Tibial nerve (tissue), 4 donors: Measurements from ENCODE around the gene ARFGAP1. TPM values are rescaled to one million over a fixed set of nuclear protein-coding genes. Genes with fewer than 3 reads are reported as not detected.

Experiments
- DNase-seq, 2 donors: peaks; one replicate each; pipeline ENCODE4 v3.0.0-alpha.2; 2019; ENCODE audit warnings: low spot score in 2 of 2
- H3K27ac ChIP-seq, 4 donors: fragments of 200-600 bp; sonication (generic) in 3 of 4; one replicate each; pipeline ENCODE4 v1.5.1; 2017 to 2019; ENCODE audit warnings: mild to moderate bottlenecking in 1 of 4
- H3K27me3 ChIP-seq, 2 donors: fragments of 200-600 bp; sonication (generic) in 1 of 2; one replicate each; pipeline versions ENCODE4 v1.5.1 to v1.6.0; 2017 to 2019
- H3K36me3 ChIP-seq, 3 donors: fragments of 200-600 bp; sonication (generic); one replicate each; pipeline ENCODE4 v1.5.1; 2018 to 2019
- H3K4me1 ChIP-seq, 4 donors: fragments of 200-600 bp; sonication (generic) in 3 of 4; one replicate each; pipeline ENCODE4 v1.5.1; 2017 to 2019
- H3K4me3 ChIP-seq, 4 donors: fragments of 200-600 bp; sonication (generic) in 3 of 4; one replicate each; pipeline ENCODE4 v1.5.1; 2017 to 2019; ENCODE audit warnings: mild to moderate bottlenecking in 1 of 4, moderate library complexity in 1 of 4
- H3K9me3 ChIP-seq, 4 donors: fragments of 200-600 bp; sonication (generic) in 3 of 4; one replicate each; pipeline ENCODE4 v1.5.1; 2017 to 2019
- CTCF ChIP-seq, 5 experiments: fragments of 200-600 bp in 3 of 5; fragments of 450-650 bp in 2 of 5; sonication (generic) in 3 of 5; IDR thresholded peaks; one replicate each; pipeline ENCODE4 v1.5.1; 2016 to 2019; ENCODE audit warnings: antibody characterized with exemption in 5 of 5, mild to moderate bottlenecking in 3 of 5, moderate library complexity in 2 of 5
- EP300 ChIP-seq, 2 donors: sonication (generic); formaldehyde crosslinking; IDR thresholded peaks; one replicate each; pipeline ENCODE4 v1.6.1; 2017; ENCODE audit warnings: antibody characterized with exemption in 2 of 2, mild to moderate bottlenecking in 1 of 2
- POLR2A ChIP-seq, 2 donors: fragments of 450-650 bp; IDR thresholded peaks; one replicate each; pipeline ENCODE4 v1.6.1; 2017; ENCODE audit warnings: antibody characterized with exemption in 2 of 2, mild to moderate bottlenecking in 2 of 2, moderate library complexity in 2 of 2
- WGBS, 2 donors: methylation state at CpG; one replicate each; pipeline ENCODE4 v1.1.5; 2018; 5-methylcytosine and 5-hydroxymethylcytosine counted together
- total RNA-seq, 4 donors: library from RNA; depleted of rRNA; stranded (reverse); fragments of >200 nt; gene quantifications; one replicate each; pipeline ENCODE4 v1.1.0, GENCODE V29; 2016

ARFGAP1 gene
- total RNA-seq, 4 donors from 2014 or later = 55.3 to 124 (median 68.6) TPM

DNA sequence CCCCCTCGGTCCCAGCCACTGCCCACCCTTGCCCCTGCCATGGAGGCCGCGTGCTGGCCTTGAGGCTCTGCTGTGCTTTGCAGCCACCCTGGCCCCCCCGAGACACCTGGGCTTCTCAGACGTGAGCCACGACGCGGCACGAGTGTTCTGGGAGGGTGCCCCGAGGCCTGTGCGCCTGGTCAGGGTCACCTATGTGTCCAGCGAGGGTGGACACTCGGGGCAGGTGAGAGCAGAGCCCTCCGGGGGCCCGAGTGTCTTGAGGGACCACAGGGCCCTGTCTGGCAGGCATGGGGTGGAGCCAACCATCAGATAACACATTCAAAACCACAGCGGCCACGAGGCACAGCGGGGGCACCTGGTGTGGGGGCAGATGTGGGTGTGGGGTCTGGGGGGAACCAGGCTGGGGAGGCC is 39.2 kb downstream of the ARFGAP1 start:
- Histone ChIP-seq H3K36me3 (no peaks in the 10 kb centered on the region), H3K27ac (no peak overlapping the region), H3K4me3 (no peak overlapping the region), H3K27me3 (peaks cover 0 to 34% of the 10 kb centered on the region in 2 donors), H3K9me3 (no peaks in the 10 kb centered on the region), H3K4me1 (peaks cover 0 to 6% (median 0%) of the 10 kb centered on the region in 4 donors)
- DNase-seq = no peak
- 61 to 77% methylated on average over 8 to 17 of the region's 18 CpGs for WGBS, 2 donors
- no peak for TF ChIP-seq CTCF (IDR thresholded peaks at IDR 0.05)
- no peak for TF ChIP-seq EP300 (IDR thresholded peaks at IDR 0.05)
- no peak for TF ChIP-seq POLR2A (IDR thresholded peaks at IDR 0.05)

DNA sequence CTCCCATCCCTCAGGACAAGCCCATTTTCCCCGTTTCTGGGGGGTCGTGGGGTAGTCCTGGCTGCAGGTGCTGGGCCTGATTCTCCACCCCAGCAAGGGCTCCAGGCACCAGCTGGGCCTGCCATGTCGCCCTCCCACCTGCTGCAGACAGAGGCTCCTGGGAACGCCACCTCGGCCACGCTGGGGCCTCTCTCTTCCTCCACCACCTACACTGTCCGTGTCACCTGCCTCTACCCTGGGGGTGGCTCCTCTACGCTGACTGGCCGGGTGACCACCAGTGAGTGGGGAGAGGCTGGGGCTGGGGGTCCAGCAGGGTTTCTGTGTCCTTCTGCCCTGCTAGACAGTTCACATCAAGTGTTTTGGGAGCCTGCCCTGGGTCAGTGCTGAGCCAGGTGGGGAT is 39.7 kb downstream of the ARFGAP1 start:
- H3K36me3 ChIP-seq = no peaks in the 10 kb centered on the region
- H3K27ac ChIP-seq = no peak overlapping the region
- no peak overlapping the region for H3K4me3 ChIP-seq
- no peaks in the 10 kb centered on the region for H3K9me3 ChIP-seq
- H3K27me3 ChIP-seq = peaks cover 0 to 30% of the 10 kb centered on the region in 2 donors
- no peak for DNase-seq
- TF ChIP-seq EP300 (IDR thresholded peaks at IDR 0.05) (no peak), POLR2A (IDR thresholded peaks at IDR 0.05) (no peak), CTCF (IDR thresholded peaks at IDR 0.05) (no peak)
- WGBS, 2 donors = 70% methylated on average over 8 of the region's 9 CpGs
- H3K4me1 ChIP-seq = peaks cover 0 to 6% (median 0%) of the 10 kb centered on the region in 4 donors

GRCh38 chr20:63312690-63313348 is 40.2 kb downstream of the ARFGAP1 start:
- DNase-seq = no peak

GRCh38 chr20:63313349-63314014 is 40.9 kb downstream of the ARFGAP1 start:
- H3K4me1 ChIP-seq = peaks cover 0 to 6% (median 0%) of the 10 kb centered on the region in 4 donors
- TF ChIP-seq POLR2A (IDR thresholded peaks at IDR 0.05) (no peak), CTCF (IDR thresholded peaks at IDR 0.05) (no peak), EP300 (IDR thresholded peaks at IDR 0.05) (no peak)
- no peaks in the 10 kb centered on the region for H3K36me3 ChIP-seq
- no peaks in the 10 kb centered on the region for H3K9me3 ChIP-seq
- WGBS, 2 donors = 74 to 76% methylated on average over 15 to 22 of the region's 25 CpGs
- DNase-seq = no peak
- H3K27me3 ChIP-seq = peaks cover 0 to 17% of the 10 kb centered on the region in 2 donors
- no peak overlapping the region for H3K27ac ChIP-seq
- H3K4me3 ChIP-seq = no peak overlapping the region

More at GRCh38 chr20:63312690-63313348, 40.2 kb downstream of the ARFGAP1 start:
- Histone ChIP-seq H3K9me3 (no peaks in the 10 kb centered on the region), H3K36me3 (no peaks in the 10 kb centered on the region), H3K4me1 (peaks cover 0 to 6% (median 0%) of the 10 kb centered on the region in 4 donors), H3K27me3 (peaks cover 0 to 24% of the 10 kb centered on the region in 2 donors), H3K4me3 (no peak overlapping the region), H3K27ac (no peak overlapping the region)
- WGBS, 2 donors = 68 to 69% methylated on average over 18 to 22 of the region's 22 CpGs
- no peak for TF ChIP-seq POLR2A (IDR thresholded peaks at IDR 0.05)
- TF ChIP-seq CTCF (IDR thresholded peaks at IDR 0.05) = no peak

GRCh38 chr20:63314015-63314471 is 41.4 kb downstream of the ARFGAP1 start:
- Histone ChIP-seq H3K4me3 (no peak overlapping the region), H3K36me3 (no peaks in the 10 kb centered on the region), H3K4me1 (peaks cover 0 to 6% (median 0%) of the 10 kb centered on the region in 4 donors), H3K27ac (no peak overlapping the region), H3K9me3 (no peaks in the 10 kb centered on the region), H3K27me3 (peaks cover 0 to 12% of the 10 kb centered on the region in 2 donors)
- 73 to 75% methylated on average over 9 of the region's 9 CpGs for WGBS, 2 donors
- TF ChIP-seq POLR2A (IDR thresholded peaks at IDR 0.05) (no peak), EP300 (IDR thresholded peaks at IDR 0.05) (no peak), CTCF (IDR thresholded peaks at IDR 0.05) (no peak)
- DNase-seq = no peak
